Measurements from ENCODE around the gene NRL. TPM values are rescaled to one million over a fixed set of nuclear protein-coding genes. Genes with fewer than 3 reads are reported as not detected.

NRL gene
- total and polyA plus RNA-seq, 2 donors (not counting 1 experiment from before 2014, with no cell fraction given): 0.45 to 0.99 TPM

- no peaks in the 10 kb centered on the region for H3K36me3 ChIP-seq (ENCODE audit: control insufficient read depth, insufficient read depth, low read length)
- H3K27ac ChIP-seq (ENCODE audit: insufficient read depth, low read length): no peak overlapping the region
- no peak overlapping the region for H2AFZ ChIP-seq (ENCODE audit: low read length)
- H3K79me2 ChIP-seq (ENCODE audit: control insufficient read depth, insufficient read depth, low read length): no peaks in the 10 kb centered on the region
- DNase-seq (ENCODE audit: low read depth in 2 of 2): no peak
- H4K20me1 ChIP-seq (ENCODE audit: control insufficient read depth, extremely low read depth, insufficient read depth, low read length): no peaks in the 10 kb centered on the region
- no peak overlapping the region for H3K4me2 ChIP-seq (ENCODE audit: extremely low read depth, insufficient read depth, low read length)
- no peak for TF ChIP-seq EZH2 (IDR thresholded peaks at IDR 0.05; ENCODE audit: low read length, missing control alignments)
- H3K27me3 ChIP-seq (ENCODE audit: control insufficient read depth, insufficient read depth, low read length): no peaks in the 10 kb centered on the region
- no peak overlapping the region for H3K9ac ChIP-seq (ENCODE audit: insufficient read depth, low read length)
- no peak overlapping the region for H3K4me3 ChIP-seq (replicated peaks in 1 of 4; ENCODE audit: control extremely low read depth in 1 of 4, insufficient read depth in 1 of 4, low read depth in 3 of 4, low read length in 4 of 4)
- no peaks in the 10 kb centered on the region for H3K9me3 ChIP-seq (ENCODE audit: control insufficient read depth, insufficient read depth, low read depth, low read length)
- H3K4me1 ChIP-seq (ENCODE audit: control insufficient read depth, extremely low read depth, insufficient read depth, low read length): no peaks in the 10 kb centered on the region
Observed at GRCh38 chr14:24058951-24059475, 55.7 kb downstream of the NRL start.

GRCh38 chr14:24058260-24058950 is 56.3 kb downstream of the NRL start:
- TF ChIP-seq EZH2 (IDR thresholded peaks at IDR 0.05; ENCODE audit: low read length, missing control alignments): peak; percentile 40
- TF ChIP-seq CTCF (conservative IDR thresholded peaks at IDR 0.05 in 1 of 2, IDR thresholded peaks at IDR 0.05 in 1 of 2; ENCODE audit: low read depth in 1 of 2, low read length in 2 of 2): peak; percentile 87 to 95
- DNase-seq (ENCODE audit: low read depth in 2 of 2): peak; percentile 39 to 82
- no peak overlapping the region for H3K4me3 ChIP-seq (replicated peaks in 1 of 4; ENCODE audit: control extremely low read depth in 1 of 4, insufficient read depth in 1 of 4, low read depth in 3 of 4, low read length in 4 of 4)
- no peaks in the 10 kb centered on the region for H4K20me1 ChIP-seq (ENCODE audit: control insufficient read depth, extremely low read depth, insufficient read depth, low read length)
- H2AFZ ChIP-seq (ENCODE audit: low read length): no peak overlapping the region
- H3K4me1 ChIP-seq (ENCODE audit: control insufficient read depth, extremely low read depth, insufficient read depth, low read length): no peaks in the 10 kb centered on the region
- H3K27me3 ChIP-seq (ENCODE audit: control insufficient read depth, insufficient read depth, low read length): no peaks in the 10 kb centered on the region
- H3K79me2 ChIP-seq (ENCODE audit: control insufficient read depth, insufficient read depth, low read length): no peaks in the 10 kb centered on the region
- H3K9me3 ChIP-seq (ENCODE audit: control insufficient read depth, insufficient read depth, low read depth, low read length): no peaks in the 10 kb centered on the region
- no peak overlapping the region for H3K27ac ChIP-seq (ENCODE audit: insufficient read depth, low read length)
- H3K9ac ChIP-seq (ENCODE audit: insufficient read depth, low read length): no peak overlapping the region
- H3K36me3 ChIP-seq (ENCODE audit: control insufficient read depth, insufficient read depth, low read length): no peaks in the 10 kb centered on the region
- H3K4me2 ChIP-seq (ENCODE audit: extremely low read depth, insufficient read depth, low read length): no peak overlapping the region

GRCh38 chr14:24057867-24058259 is 56.9 kb downstream of the NRL start:
- no peak overlapping the region for H2AFZ ChIP-seq (ENCODE audit: low read length)
- H3K36me3 ChIP-seq (ENCODE audit: control insufficient read depth, insufficient read depth, low read length): no peaks in the 10 kb centered on the region
- H3K4me3 ChIP-seq (replicated peaks in 1 of 4; ENCODE audit: control extremely low read depth in 1 of 4, insufficient read depth in 1 of 4, low read depth in 3 of 4, low read length in 4 of 4): no peak overlapping the region
- no peak overlapping the region for H3K4me2 ChIP-seq (ENCODE audit: extremely low read depth, insufficient read depth, low read length)
- TF ChIP-seq EZH2 (IDR thresholded peaks at IDR 0.05; ENCODE audit: low read length, missing control alignments): no peak
- TF ChIP-seq CTCF (conservative IDR thresholded peaks at IDR 0.05 in 1 of 2, IDR thresholded peaks at IDR 0.05 in 1 of 2; ENCODE audit: low read depth in 1 of 2, low read length in 2 of 2): no peak
- DNase-seq (ENCODE audit: low read depth in 2 of 2): no peak
- H3K9me3 ChIP-seq (ENCODE audit: control insufficient read depth, insufficient read depth, low read depth, low read length): no peaks in the 10 kb centered on the region
- H3K27me3 ChIP-seq (ENCODE audit: control insufficient read depth, insufficient read depth, low read length): peaks cover 3% of the 10 kb centered on the region
- no peak overlapping the region for H3K27ac ChIP-seq (ENCODE audit: insufficient read depth, low read length)
- no peaks in the 10 kb centered on the region for H3K4me1 ChIP-seq (ENCODE audit: control insufficient read depth, extremely low read depth, insufficient read depth, low read length)
- no peaks in the 10 kb centered on the region for H3K79me2 ChIP-seq (ENCODE audit: control insufficient read depth, insufficient read depth, low read length)
- H3K9ac ChIP-seq (ENCODE audit: insufficient read depth, low read length): no peak overlapping the region
- H4K20me1 ChIP-seq (ENCODE audit: control insufficient read depth, extremely low read depth, insufficient read depth, low read length): no peaks in the 10 kb centered on the region

All from fibroblast of lung (primary cell).